Endodermal cell (in vitro differentiated cells): Measurements from ENCODE around the gene NPC1L1. TPM values are rescaled to one million over a fixed set of nuclear protein-coding genes. Genes with fewer than 3 reads are reported as not detected.
"Not testable (repeated sequence)": the region's sequence is repeated elsewhere in the genome, so short reads cannot be mapped to it uniquely, and the experiment has no call there.

ENCODE experiments used
- DNase-seq: peaks from one replicate; pipeline ENCODE4 v3.0.0-alpha.2; 2017
- H3K27ac ChIP-seq: 2 replicates; pipeline ENCODE4 v1.5.1; 2013; ENCODE audit warnings: mild to moderate bottlenecking, low read depth, low read length, moderate library complexity
- H3K27me3 ChIP-seq: 2 replicates; pipeline ENCODE4 v1.6.1; 2013; ENCODE audit warnings: mild to moderate bottlenecking, low read length, moderate library complexity; ENCODE audit not compliant: insufficient read depth, control insufficient read depth, poor library complexity, severe bottlenecking
- H3K36me3 ChIP-seq: 2 replicates; pipeline ENCODE4 v1.7.0; 2013; ENCODE audit warnings: mild to moderate bottlenecking, low read length, moderate library complexity; ENCODE audit not compliant: control insufficient read depth, insufficient read depth
- H3K4me1 ChIP-seq: one replicate; pipeline ENCODE4 v1.7.0; 2013; ENCODE audit warnings: low read length; ENCODE audit not compliant: control insufficient read depth, insufficient read depth
- H3K4me3 ChIP-seq: 2 replicates; pipeline ENCODE4 v1.5.1; 2013; ENCODE audit warnings: mild to moderate bottlenecking, low read length, moderate library complexity
- H3K9ac ChIP-seq: 2 replicates; pipeline ENCODE4 v1.6.1; 2013; ENCODE audit warnings: mild to moderate bottlenecking, low read length, moderate library complexity; ENCODE audit not compliant: poor library complexity, severe bottlenecking; ENCODE audit errors: extremely low read depth
- H3K9me3 ChIP-seq: 2 replicates; pipeline ENCODE4 v1.6.1; 2013; ENCODE audit warnings: mild to moderate bottlenecking, low read length, moderate library complexity; ENCODE audit not compliant: control insufficient read depth
- H3K27ac Mint-ChIP-seq: 2 replicates; pipeline ENCODE4 v1.8.0; 2020; ENCODE audit warnings: mixed read lengths
- H3K27me3 Mint-ChIP-seq: 2 replicates; pipeline ENCODE4 v1.8.0; 2021; ENCODE audit warnings: mild to moderate bottlenecking, mixed read lengths; ENCODE audit not compliant: insufficient read depth
- H3K36me3 Mint-ChIP-seq: 2 replicates; pipeline ENCODE4 v1.8.0; 2020; ENCODE audit warnings: low read depth, mixed read lengths
- H3K4me1 Mint-ChIP-seq: 2 replicates; pipeline ENCODE4 v1.8.0; 2020; ENCODE audit warnings: mixed read lengths
- H3K4me3 Mint-ChIP-seq: 2 replicates; pipeline ENCODE4 v1.8.0; 2020; ENCODE audit warnings: mild to moderate bottlenecking, moderate library complexity, mixed read lengths
- H3K9me3 Mint-ChIP-seq: 2 replicates; pipeline ENCODE4 v1.8.0; 2020; ENCODE audit warnings: mild to moderate bottlenecking, mixed read lengths
- CTCF ChIP-seq: fragments of 200-600 bp; sonication (generic); conservative IDR thresholded peaks from 2 replicates; pipeline ENCODE4 v1.5.0; 2021; ENCODE audit warnings: antibody characterized with exemption, mild to moderate bottlenecking
- WGBS, 2 experiments: methylation state at CpG; one replicate each; pipeline versions ENCODE4 v1.1.5 to v1.1.7; 2013; ENCODE audit warnings: missing lambda C conversion rate in 2 of 2, mixed read lengths in 1 of 2; ENCODE audit not compliant: insufficient coverage in 1 of 2, insufficient read length in 1 of 2; 5-methylcytosine and 5-hydroxymethylcytosine counted together
- total RNA-seq, 2 donors: library from RNA; stranded (reverse); fragmentation: NEBNext Ultra II Directional in 1 of 2; extraction: Animal tissue kit (Norgen Biotek cat#: 25700) in 1 of 2; gene quantifications; 2 replicates in 1 of 2; 3 replicates in 1 of 2; pipeline ENCODE4 v1.2.1, GENCODE V29; 2021

Gene NPC1L1
- total RNA-seq, 2 donors from 2014 or later = 2.7 to 3.1 TPM

GRCh38 chr7:44555350-44555749 is 14.2 kb upstream of the NPC1L1 start:
- no peaks in the 10 kb centered on the region for H3K36me3 Mint-ChIP-seq
- Histone ChIP-seq H3K4me3 (no peak overlapping the region), H3K27ac (no peak overlapping the region), H3K4me1 (no peaks in the 10 kb centered on the region), H3K36me3 (no peaks in the 10 kb centered on the region), H3K9ac (no peak overlapping the region), H3K9me3 (no peaks in the 10 kb centered on the region), H3K27me3 (no peaks in the 10 kb centered on the region)
- H3K4me1 Mint-ChIP-seq = no peaks in the 10 kb centered on the region
- DNase-seq = no peak
- WGBS, 2 experiments = 83 to 95% methylated on average over 2 of the region's 2 CpGs
- peaks cover 9% of the 10 kb centered on the region for H3K27me3 Mint-ChIP-seq
- H3K9me3 Mint-ChIP-seq = peaks cover 4% of the 10 kb centered on the region
- no peak for TF ChIP-seq CTCF
- H3K27ac Mint-ChIP-seq = no peak overlapping the region
- no peak overlapping the region for H3K4me3 Mint-ChIP-seq

DNA sequence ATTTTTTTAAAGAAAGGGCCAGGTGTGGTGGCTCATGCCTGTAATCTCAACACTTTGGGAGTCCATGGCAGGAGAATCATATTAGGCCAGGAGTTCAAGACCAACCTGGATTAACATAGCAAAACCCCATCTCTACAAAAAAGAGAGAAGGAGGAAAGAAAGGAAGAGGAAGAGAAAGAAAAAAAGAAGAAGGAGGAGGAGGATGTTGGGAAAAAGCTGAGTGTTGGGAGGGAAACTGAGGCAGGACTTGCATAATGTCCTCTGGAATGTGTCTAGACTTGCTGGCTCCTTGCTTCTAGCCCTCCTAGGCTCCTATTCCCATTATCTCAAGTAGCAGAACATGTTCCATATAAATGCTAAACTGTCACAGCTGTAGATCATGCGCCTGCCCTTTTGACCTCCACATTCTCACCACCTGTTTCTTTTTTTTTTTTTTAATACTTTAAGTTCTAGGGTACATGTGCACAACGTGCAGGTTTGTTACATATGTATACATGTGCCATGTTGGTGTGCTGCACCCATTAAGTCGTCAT is 11.4 kb upstream of the NPC1L1 start:
- H3K4me3 ChIP-seq, H3K27ac ChIP-seq, H3K9ac ChIP-seq, H3K4me3 Mint-ChIP-seq, H3K36me3 ChIP-seq, H3K36me3 Mint-ChIP-seq, DNase-seq, H3K4me1 Mint-ChIP-seq, H3K9me3 ChIP-seq, H3K9me3 Mint-ChIP-seq, H3K4me1 ChIP-seq, H3K27ac Mint-ChIP-seq, H3K27me3 ChIP-seq: not testable (repeated sequence)
- WGBS, 2 experiments = 92% methylated on average over 2 of the region's 3 CpGs; no CpG with 5 or more reads in 1 of the 2 experiments
- peaks cover 11% of the 10 kb centered on the region for H3K27me3 Mint-ChIP-seq

- no peak for TF ChIP-seq CTCF
- no peak for DNase-seq
- Mint-ChIP-seq H3K36me3 (no peaks in the 10 kb centered on the region), H3K27ac (no peak overlapping the region), H3K27me3 (peaks cover 5% of the 10 kb centered on the region), H3K9me3 (no peaks in the 10 kb centered on the region), H3K4me3 (no peak overlapping the region), H3K4me1 (peaks cover 3% of the 10 kb centered on the region)
- no peak overlapping the region for H3K9ac ChIP-seq
- H3K9me3 ChIP-seq = no peaks in the 10 kb centered on the region
- H3K4me1 ChIP-seq = no peaks in the 10 kb centered on the region
- H3K4me3 ChIP-seq = no peak overlapping the region
- H3K36me3 ChIP-seq = no peaks in the 10 kb centered on the region
- 82 to 85% methylated on average over 2 to 3 of the region's 3 CpGs for WGBS, 2 experiments
- H3K27ac ChIP-seq = no peak overlapping the region
- peaks cover 8% of the 10 kb centered on the region for H3K27me3 ChIP-seq
Measured at GRCh38 chr7:44549457-44549856, 8.3 kb upstream of the NPC1L1 start.

- Histone ChIP-seq H3K9ac (no peak overlapping the region), H3K36me3 (no peaks in the 10 kb centered on the region), H3K4me3 (no peak overlapping the region), H3K4me1 (no peaks in the 10 kb centered on the region), H3K27me3 (peaks cover 8% of the 10 kb centered on the region), H3K27ac (no peak overlapping the region), H3K9me3 (no peaks in the 10 kb centered on the region)
- H3K27ac Mint-ChIP-seq = no peak overlapping the region
- no peak overlapping the region for H3K4me3 Mint-ChIP-seq
- peaks cover 5% of the 10 kb centered on the region for H3K27me3 Mint-ChIP-seq
- no peak for TF ChIP-seq CTCF
- no peaks in the 10 kb centered on the region for H3K36me3 Mint-ChIP-seq
- peaks cover 3% of the 10 kb centered on the region for H3K4me1 Mint-ChIP-seq
- no peak for DNase-seq
- 100% methylated on average over 1 to 2 of the region's 3 CpGs for WGBS, 2 experiments
- H3K9me3 Mint-ChIP-seq = no peaks in the 10 kb centered on the region
Measured at GRCh38 chr7:44548893-44549292, 7.8 kb upstream of the NPC1L1 start.
